ENCODE data around the gene UBR2. TPM values are rescaled to one million over a fixed set of nuclear protein-coding genes. Genes with fewer than 3 reads are reported as not detected.

The UBR2 gene
- total RNA-seq, 1 experiment from 2014 or later, result 21.1 TPM

- POLR2A ChIA-PET (ENCODE audit: unreplicated experiment), result no interaction called here
- BruUV-seq (replicated peaks), result no TSS peak
Measured at GRCh38 chr6:42708096-42708495, 144.3 kb downstream of the UBR2 start.

GRCh38 chr6:42709871-42710270 lies 146.0 kb downstream of the UBR2 start:
- Histone ChIP-seq H3K27ac (no peak overlapping the region), H4K20me1 (ENCODE audit: insufficient read depth) (no peaks in the 10 kb centered on the region), H3K4me3 (no peak overlapping the region), H3F3A (ENCODE audit: insufficient read depth, low read depth) (peaks cover 9% of the 10 kb centered on the region; the same call in 1 of the 2 replicates), H3K9me2 (ENCODE audit: insufficient read depth) (no peaks in the 10 kb centered on the region), H3K4me2 (no peak overlapping the region), H3K9me3 (ENCODE audit: insufficient read depth, low read depth) (peaks cover 5% of the 10 kb centered on the region; the same call in 1 of the 2 replicates), H3K27me3 (ENCODE audit: insufficient read depth, low read depth) (no peaks in the 10 kb centered on the region), H3K4me1 (replicated peaks; ENCODE audit: insufficient read depth) (peaks cover 11% of the 10 kb centered on the region), H3K36me3 (ENCODE audit: low read depth) (no peaks in the 10 kb centered on the region), H3K79me2 (ENCODE audit: low read depth) (no peaks in the 10 kb centered on the region), H2AFZ (no peak overlapping the region)
- no TSS peak for BruUV-seq (replicated peaks)
- TF ChIP-seq CTCF (conservative IDR thresholded peaks at IDR 0.05) (no peak), EZH2 (IDR thresholded peaks at IDR 0.05; ENCODE audit: low read depth) (no peak)
- DNase-seq, result no peak
- ChIA-PET POLR2A (ENCODE audit: unreplicated experiment) (no interaction called here), CTCF (no interaction called here)
- intact Hi-C loops (cut with micrococcal nuclease; ENCODE audit: unreplicated experiment), result no loop called here

More at GRCh38 chr6:42708096-42708495, 144.3 kb downstream of the UBR2 start:
- H3K9me3 ChIP-seq (ENCODE audit: insufficient read depth, low read depth), result peaks cover 5% of the 10 kb centered on the region; the same call in 1 of the 2 replicates
- H2AFZ ChIP-seq, result no peak overlapping the region
- no peak for DNase-seq
- no peaks in the 10 kb centered on the region for H3K79me2 ChIP-seq (ENCODE audit: low read depth)
- H3K4me3 ChIP-seq, result no peak overlapping the region
- intact Hi-C loops (cut with micrococcal nuclease; ENCODE audit: unreplicated experiment), result no loop called here
- H3K36me3 ChIP-seq (ENCODE audit: low read depth), result no peaks in the 10 kb centered on the region
- H3K27ac ChIP-seq, result no peak overlapping the region
- no peaks in the 10 kb centered on the region for H3F3A ChIP-seq (ENCODE audit: insufficient read depth, low read depth)
- no peaks in the 10 kb centered on the region for H3K27me3 ChIP-seq (ENCODE audit: insufficient read depth, low read depth)
- TF ChIP-seq EZH2 (IDR thresholded peaks at IDR 0.05; ENCODE audit: low read depth) (no peak), CTCF (conservative IDR thresholded peaks at IDR 0.05) (no peak)
- H3K4me1 ChIP-seq (replicated peaks; ENCODE audit: insufficient read depth), result no peaks in the 10 kb centered on the region
- H4K20me1 ChIP-seq (ENCODE audit: insufficient read depth), result no peaks in the 10 kb centered on the region
- no peak overlapping the region for H3K4me2 ChIP-seq
- CTCF ChIA-PET, result no interaction called here
- H3K9me2 ChIP-seq (ENCODE audit: insufficient read depth), result no peaks in the 10 kb centered on the region

- ChIA-PET POLR2A (ENCODE audit: unreplicated experiment) (no interaction called here), CTCF (no interaction called here)
- Histone ChIP-seq H3K36me3 (ENCODE audit: low read depth) (no peaks in the 10 kb centered on the region), H3K4me3 (no peak overlapping the region), H3F3A (ENCODE audit: insufficient read depth, low read depth) (peaks cover 9% of the 10 kb centered on the region; the same call in 1 of the 2 replicates), H3K4me1 (replicated peaks; ENCODE audit: insufficient read depth) (peaks cover 11% of the 10 kb centered on the region), H3K27me3 (ENCODE audit: insufficient read depth, low read depth) (no peaks in the 10 kb centered on the region), H3K9me2 (ENCODE audit: insufficient read depth) (no peaks in the 10 kb centered on the region), H4K20me1 (ENCODE audit: insufficient read depth) (no peaks in the 10 kb centered on the region), H3K27ac (no peak overlapping the region), H2AFZ (no peak overlapping the region), H3K79me2 (ENCODE audit: low read depth) (no peaks in the 10 kb centered on the region), H3K9me3 (ENCODE audit: insufficient read depth, low read depth) (peaks cover 5% of the 10 kb centered on the region; the same call in 1 of the 2 replicates), H3K4me2 (no peak overlapping the region)
- no TSS peak for BruUV-seq (replicated peaks)
- no peak for TF ChIP-seq EZH2 (IDR thresholded peaks at IDR 0.05; ENCODE audit: low read depth)
- no peak for TF ChIP-seq CTCF (conservative IDR thresholded peaks at IDR 0.05)
- DNase-seq, result no peak
- intact Hi-C loops (cut with micrococcal nuclease; ENCODE audit: unreplicated experiment), result no loop called here
Measured at GRCh38 chr6:42710316-42710715, 146.5 kb downstream of the UBR2 start.

Measured in PC-9 (cell line).